Measurements from ENCODE around the gene FKRP.
A peak's percentile ranks its signal among the peaks of the same experiment; 100 is the strongest.

The FKRP gene

DNA sequence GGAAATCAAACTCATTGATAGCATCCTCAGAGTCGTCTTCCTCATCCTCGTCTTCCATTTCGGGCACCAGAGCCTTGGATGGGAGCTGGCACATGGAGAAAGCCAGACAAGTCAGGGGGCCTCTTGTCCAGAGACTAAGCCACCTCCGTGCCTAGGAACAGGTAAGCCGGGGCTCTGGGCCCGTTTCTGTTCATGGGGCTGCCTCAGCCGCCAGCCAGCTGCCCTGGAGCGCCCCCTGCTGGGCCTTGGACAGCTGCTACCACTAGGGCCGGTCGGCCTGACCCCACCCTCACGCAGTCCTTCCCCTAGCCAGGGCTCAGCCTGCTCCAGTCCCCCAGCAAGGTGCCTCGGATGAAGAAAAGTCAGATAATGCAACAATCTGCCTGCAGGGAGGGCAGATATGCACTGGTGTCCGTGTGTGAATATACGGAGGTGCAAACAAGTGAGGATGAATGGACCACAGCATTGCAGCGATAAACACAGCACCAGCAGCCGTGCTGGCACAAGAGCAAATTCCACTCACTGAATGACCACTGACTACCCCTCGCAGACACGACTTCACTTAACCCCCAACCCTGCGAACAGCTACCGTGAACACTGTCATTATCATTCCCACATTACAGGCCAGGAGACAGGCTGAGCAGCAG, 17.0 kb upstream of the FKRP start:
- TF ChIP-seq TAF1 (IDR thresholded peaks at IDR 0.05; ENCODE audit: borderline replicate concordance, insufficient read depth, low read length) (no peak), POLR2AphosphoS5 (IDR thresholded peaks at IDR 0.05; ENCODE audit: low read depth, low read length) (no peak), SIN3A (IDR thresholded peaks at IDR 0.05; ENCODE audit: borderline replicate concordance, insufficient read depth, low read length) (no peak), FOXP2 (optimal IDR thresholded peaks at IDR 0.05; ENCODE audit: borderline replicate concordance, extremely low read depth, extremely low read length, insufficient read depth) (peak; percentile 31)
- TF ChIP-seq, protein P1, sequence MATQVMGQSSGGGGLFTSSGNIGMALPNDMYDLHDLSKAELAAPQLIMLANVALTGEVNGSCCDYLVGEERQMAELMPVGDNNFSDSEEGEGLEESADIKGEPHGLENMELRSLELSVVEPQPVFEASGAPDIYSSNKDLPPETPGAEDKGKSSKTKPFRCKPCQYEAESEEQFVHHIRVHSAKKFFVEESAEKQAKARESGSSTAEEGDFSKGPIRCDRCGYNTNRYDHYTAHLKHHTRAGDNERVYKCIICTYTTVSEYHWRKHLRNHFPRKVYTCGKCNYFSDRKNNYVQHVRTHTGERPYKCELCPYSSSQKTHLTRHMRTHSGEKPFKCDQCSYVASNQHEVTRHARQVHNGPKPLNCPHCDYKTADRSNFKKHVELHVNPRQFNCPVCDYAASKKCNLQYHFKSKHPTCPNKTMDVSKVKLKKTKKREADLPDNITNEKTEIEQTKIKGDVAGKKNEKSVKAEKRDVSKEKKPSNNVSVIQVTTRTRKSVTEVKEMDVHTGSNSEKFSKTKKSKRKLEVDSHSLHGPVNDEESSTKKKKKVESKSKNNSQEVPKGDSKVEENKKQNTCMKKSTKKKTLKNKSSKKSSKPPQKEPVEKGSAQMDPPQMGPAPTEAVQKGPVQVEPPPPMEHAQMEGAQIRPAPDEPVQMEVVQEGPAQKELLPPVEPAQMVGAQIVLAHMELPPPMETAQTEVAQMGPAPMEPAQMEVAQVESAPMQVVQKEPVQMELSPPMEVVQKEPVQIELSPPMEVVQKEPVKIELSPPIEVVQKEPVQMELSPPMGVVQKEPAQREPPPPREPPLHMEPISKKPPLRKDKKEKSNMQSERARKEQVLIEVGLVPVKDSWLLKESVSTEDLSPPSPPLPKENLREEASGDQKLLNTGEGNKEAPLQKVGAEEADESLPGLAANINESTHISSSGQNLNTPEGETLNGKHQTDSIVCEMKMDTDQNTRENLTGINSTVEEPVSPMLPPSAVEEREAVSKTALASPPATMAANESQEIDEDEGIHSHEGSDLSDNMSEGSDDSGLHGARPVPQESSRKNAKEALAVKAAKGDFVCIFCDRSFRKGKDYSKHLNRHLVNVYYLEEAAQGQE (IDR thresholded peaks at IDR 0.05; ENCODE audit: insufficient read depth in 1 of 2, low read depth in 2 of 2, low read length in 2 of 2) = no peak

GRCh38 chr19:46729696-46730095, 16.2 kb upstream of the FKRP start:
- TF ChIP-seq POLR2AphosphoS5 (IDR thresholded peaks at IDR 0.05; ENCODE audit: low read depth, low read length) (no peak), FOXP2 (optimal IDR thresholded peaks at IDR 0.05; ENCODE audit: borderline replicate concordance, extremely low read depth, extremely low read length, insufficient read depth) (no peak), SIN3A (IDR thresholded peaks at IDR 0.05; ENCODE audit: borderline replicate concordance, insufficient read depth, low read length) (no peak), TAF1 (IDR thresholded peaks at IDR 0.05; ENCODE audit: borderline replicate concordance, insufficient read depth, low read length) (no peak)
- TF ChIP-seq, protein P1 (IDR thresholded peaks at IDR 0.05; ENCODE audit: insufficient read depth in 1 of 2, low read depth in 2 of 2, low read length in 2 of 2) = no peak

DNA sequence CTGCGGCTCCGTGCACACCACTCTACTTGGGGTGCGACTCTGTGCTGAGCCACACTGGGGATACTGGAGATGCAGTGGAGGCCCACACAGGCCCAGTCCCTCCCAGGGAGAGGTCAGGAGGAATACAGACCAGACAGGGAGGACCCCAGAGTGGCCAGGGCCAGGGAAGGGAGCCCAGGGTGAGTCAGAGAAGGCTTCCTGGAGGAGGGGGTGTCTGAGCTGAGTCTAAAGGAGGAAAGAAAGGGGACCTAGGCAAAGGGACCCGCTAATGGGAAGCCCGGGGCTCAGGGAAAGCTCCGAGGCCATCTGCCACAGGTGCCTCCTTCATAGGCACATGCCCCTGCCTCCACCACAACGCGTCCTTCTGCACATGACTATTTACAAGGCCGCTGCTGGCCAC, 15.7 kb upstream of the FKRP start:
- TF ChIP-seq SIN3A (IDR thresholded peaks at IDR 0.05; ENCODE audit: borderline replicate concordance, insufficient read depth, low read length) = no peak
- TF ChIP-seq TAF1 (IDR thresholded peaks at IDR 0.05; ENCODE audit: borderline replicate concordance, insufficient read depth, low read length) = no peak
- no peak for TF ChIP-seq FOXP2 (optimal IDR thresholded peaks at IDR 0.05; ENCODE audit: borderline replicate concordance, extremely low read depth, extremely low read length, insufficient read depth)
- TF ChIP-seq, protein P1 (IDR thresholded peaks at IDR 0.05; ENCODE audit: insufficient read depth in 1 of 2, low read depth in 2 of 2, low read length in 2 of 2) = no peak
- TF ChIP-seq POLR2AphosphoS5 (IDR thresholded peaks at IDR 0.05; ENCODE audit: low read depth, low read length) = no peak

GRCh38 chr19:46730595-46730994, 15.3 kb upstream of the FKRP start:
- TF ChIP-seq, protein P1 (IDR thresholded peaks at IDR 0.05; ENCODE audit: insufficient read depth in 1 of 2, low read depth in 2 of 2, low read length in 2 of 2) = no peak
- TF ChIP-seq SIN3A (IDR thresholded peaks at IDR 0.05; ENCODE audit: borderline replicate concordance, insufficient read depth, low read length) (no peak), FOXP2 (optimal IDR thresholded peaks at IDR 0.05; ENCODE audit: borderline replicate concordance, extremely low read depth, extremely low read length, insufficient read depth) (no peak), TAF1 (IDR thresholded peaks at IDR 0.05; ENCODE audit: borderline replicate concordance, insufficient read depth, low read length) (no peak), POLR2AphosphoS5 (IDR thresholded peaks at IDR 0.05; ENCODE audit: low read depth, low read length) (no peak)

Data from PFSK-1 (cell line).